NCI-H187 treated with DMSO at 0.1 percent for 48 hours (cell line): ENCODE measurements around the gene SAAL1.
A peak's percentile ranks its signal among the peaks of the same experiment; 100 is the strongest.

Experiments
- DNase-seq: peaks from one replicate; lab custom pipeline; 2025; lab: John Stamatoyannopoulos, UW

Gene SAAL1

DNA sequence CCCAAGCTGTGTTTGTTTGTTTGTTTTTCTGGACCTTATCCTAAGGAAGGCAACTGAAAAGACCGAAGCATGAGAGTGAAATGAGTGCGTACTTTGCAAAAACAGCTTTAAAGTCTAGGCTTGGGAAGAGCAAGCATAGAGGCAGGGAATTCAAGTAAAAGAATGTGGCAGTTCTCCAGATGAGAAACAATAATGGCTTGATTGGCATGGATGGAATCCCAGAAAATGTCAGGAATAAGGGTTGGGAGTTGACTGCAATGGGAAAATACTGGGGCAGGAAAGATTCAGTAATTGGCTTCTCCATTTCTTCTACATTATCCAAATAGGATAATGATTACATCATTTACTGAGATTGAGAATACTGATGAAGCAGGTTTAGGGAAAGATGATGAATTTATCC, 17.5 kb downstream of the SAAL1 start:
- no peak for DNase-seq

DNA sequence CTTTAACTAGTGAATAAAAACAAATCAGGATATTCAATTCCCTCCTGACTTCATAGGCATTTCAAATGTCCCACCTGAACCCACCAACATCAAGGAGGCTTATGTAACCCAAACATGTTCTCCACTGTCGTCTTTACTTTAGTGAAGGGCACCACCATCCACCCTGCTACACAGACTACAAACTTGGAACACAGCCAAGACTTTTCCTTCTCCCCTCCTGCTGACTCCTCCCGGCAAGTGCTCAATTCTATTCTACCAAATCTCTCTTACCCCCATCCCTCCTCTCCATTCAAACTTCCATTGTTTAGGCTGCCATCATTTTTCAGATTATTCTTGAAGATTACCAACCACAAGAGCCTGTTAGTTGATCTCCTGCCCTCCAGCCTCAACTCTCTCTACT, 24.3 kb downstream of the SAAL1 start:
- no peak for DNase-seq

DNA sequence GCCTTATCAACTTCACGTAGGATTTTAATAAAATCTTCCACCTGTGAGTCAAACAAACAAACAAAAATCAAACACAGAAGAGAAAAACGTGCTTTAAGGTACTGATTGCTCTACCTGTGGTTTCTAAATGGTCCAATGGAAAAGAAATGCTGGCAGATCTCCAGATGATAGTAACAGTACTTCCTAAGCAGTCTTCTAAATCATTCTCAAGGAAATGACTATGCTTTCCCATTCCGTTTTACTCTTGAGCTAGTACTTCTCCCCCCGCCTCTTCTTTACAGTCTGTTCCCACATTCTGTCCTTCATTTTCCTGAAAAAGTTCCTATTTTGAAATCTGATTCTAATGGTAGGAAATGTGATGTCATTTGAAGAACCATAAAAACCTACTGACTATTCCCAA, 25.4 kb downstream of the SAAL1 start:
- no peak for DNase-seq

DNA sequence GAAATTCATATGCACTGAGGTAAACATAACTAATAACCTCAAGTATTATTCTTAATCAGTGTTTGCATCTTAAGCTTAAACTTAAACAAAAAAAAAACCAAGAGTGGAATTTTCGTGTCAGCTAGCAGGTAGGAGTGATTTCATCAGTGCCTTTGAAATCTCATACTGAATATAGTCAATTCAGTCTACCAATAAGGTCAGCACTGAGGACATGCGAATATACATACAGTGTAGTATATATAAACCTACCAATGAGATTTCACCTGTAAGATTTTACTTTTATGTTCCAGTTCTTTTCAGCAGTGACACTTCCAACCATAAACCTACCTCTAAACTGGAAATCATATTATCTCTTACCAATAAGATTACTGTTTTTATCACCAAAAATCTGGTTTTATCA, 27.0 kb downstream of the SAAL1 start:
- DNase-seq, result no peak

DNA sequence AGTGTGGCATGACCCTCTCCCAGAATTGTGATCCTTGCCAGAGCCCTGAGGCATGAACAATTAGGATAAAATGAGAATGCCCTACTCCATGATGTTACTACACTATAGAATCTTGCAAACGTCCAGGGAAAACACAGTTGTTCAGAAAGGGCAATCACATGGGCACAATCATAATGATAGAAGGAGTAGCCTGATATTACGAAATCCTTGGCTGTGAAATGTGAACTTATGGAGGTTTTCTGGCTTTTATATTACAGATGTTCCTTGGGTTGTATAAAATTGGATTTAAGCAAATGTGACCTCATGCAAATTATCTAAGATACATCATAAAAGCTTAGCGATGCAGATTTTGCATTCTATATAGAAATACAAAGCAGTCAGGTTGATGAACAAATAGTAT, 30.4 kb downstream of the SAAL1 start:
- DNase-seq, result no peak

DNA sequence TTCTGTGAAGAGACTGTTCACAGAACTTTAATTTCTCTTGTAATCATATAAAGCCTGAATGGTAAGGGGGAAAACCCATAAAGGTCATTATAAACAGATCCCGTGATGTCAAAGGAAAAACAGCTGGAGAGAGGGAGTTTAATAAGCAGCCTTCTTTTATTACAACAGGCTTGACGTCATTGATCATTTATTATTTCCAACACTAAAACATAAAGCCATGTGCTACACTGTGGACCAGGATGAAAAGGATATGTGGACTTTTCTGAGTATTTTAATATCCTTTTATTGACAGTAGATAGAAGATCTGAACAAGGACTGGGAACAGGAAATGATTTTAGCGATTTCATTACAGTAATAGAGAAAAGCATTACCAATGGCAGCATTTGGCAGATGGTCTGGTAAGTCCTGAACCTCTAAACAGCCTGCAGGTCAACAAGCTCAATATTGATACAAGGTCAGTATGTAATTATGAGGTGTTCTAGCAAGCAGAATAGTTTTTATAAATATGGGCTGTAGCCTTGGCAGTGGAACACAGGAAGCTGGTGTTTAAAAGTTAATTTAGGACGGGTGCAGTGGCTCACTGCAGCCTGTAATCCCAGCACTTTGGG, 34.7 kb downstream of the SAAL1 start:
- no peak for DNase-seq

DNA sequence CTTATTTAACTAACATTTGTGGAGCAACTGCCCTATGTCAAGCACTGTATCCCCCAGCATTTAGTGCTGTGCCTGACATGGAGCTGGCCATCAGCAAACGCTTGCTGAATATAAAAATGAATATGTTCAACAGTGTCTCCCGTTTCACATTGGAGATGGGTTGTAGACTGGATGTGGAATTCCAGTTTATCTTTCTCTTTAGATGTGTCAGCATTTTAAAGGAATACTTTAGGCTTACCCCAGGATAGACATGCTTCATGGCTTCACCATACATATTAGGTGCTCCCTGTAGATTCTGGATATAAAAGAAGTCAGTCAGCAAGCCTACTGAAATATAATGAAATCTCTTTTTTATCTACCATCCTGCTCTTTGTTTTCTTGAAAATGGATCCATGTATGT, 38.5 kb downstream of the SAAL1 start:
- no peak for DNase-seq

DNA sequence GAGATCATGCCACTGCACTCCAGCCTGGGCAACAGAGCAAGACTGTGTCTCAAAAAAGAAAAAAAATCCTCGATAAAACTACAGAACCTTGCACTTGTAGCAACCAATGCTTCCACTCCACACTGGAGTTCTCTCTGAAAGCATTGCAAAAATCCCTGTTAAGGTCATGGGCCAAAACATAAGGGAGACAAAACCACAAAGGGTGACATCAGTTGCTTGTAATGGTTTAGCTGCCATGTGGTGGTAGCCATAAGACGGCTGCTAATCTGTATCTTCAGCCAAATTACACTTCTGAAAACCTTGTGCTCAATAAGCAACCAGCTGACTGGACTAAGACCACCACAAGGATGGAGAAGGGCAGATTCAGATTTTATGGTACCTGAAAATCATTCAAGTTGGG, 39.3 kb downstream of the SAAL1 start:
- no peak for DNase-seq

DNA sequence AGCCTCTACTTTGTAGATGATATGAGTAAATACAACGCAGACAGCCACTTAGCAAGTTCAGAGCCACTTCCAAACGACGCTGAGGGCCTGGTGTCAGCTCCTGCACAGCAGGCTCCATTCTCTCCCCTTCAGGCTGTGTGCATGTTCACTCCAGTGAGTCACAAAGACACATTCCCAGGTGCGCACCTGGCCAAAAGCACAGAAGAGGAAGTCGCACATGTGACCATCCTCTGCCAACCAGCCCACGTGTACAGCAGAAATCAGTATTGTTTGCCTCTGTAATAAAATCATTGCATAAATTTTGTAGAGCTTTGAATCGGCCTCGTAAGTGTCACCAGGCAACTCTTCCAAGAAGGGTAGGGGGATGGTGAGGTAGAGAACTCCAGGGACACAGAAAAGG, 40.3 kb downstream of the SAAL1 start:
- DNase-seq, result peak; percentile 91

DNA sequence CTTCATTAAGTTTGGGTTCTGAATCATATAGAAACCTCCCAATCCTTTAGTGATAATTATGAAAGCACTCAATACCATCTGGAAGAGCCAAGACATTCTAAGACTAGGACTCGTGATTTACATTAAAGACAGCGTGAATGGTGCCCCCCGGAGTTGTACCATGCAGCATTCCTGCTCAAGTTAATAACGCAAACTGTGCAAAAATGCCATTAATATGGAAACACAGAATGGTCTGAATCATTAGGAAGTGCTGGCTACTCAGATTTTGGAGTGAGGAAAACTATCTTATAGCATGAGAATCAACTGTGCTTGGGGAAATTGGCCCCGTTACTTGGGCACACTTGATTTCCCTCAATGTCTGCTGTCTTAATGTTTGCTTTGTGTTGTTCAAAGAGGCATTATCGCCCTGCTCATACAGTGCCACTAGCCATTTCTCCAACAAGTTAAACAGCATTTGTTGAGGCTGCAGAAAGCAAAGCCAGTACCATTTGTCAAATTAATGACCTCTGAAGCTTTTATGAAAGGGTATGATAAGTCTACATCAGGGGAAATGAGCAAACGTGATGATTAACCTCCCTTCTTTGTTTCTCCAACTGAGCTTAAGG, 41.3 kb downstream of the SAAL1 start:
- no peak for DNase-seq

DNA sequence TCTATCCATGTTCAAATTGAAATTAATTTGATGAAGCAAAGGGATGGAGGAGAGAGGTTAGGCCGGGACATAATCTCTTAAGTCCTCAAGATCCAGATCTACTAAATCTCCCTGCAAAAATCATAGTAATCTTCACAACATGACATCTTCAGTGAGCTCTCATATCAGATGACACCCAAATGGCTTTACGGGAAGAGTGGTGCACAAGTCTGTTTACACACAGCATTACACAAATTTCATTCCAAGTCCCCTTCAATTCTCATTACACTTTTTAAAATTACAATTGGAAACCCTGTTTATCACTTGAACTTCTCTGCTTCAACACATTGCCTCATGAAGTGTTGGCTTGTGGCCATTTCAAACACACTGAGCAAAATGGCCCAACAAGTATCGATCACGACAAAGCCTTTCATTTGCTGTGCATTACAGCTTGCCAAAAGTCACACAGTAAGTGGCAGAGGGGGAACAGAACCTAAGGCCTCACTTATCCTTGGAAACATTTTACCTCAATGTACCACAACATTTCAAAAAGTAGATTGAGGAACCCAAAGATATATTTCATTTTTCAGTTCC, 41.9 kb downstream of the SAAL1 start:
- DNase-seq, result peak; percentile 62

DNA sequence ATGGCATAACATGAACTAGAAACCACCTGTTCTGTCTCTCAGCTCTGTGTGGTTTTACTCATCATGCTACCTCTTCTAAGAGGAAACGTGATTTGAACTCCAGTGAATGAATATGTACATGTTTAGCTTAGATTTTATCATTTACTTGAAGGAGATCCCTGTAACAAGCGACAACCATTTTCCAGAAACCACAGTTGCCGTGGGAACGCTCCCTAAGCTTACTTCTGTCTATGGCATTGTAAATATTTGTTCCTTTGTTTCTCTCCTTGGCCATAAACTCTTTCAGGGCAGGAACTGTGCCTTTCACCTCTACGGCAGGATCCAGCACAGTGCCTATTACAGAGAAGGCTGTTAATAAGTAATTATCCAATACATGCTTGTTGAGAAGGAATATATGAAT, 42.8 kb downstream of the SAAL1 start:
- no peak for DNase-seq

DNA sequence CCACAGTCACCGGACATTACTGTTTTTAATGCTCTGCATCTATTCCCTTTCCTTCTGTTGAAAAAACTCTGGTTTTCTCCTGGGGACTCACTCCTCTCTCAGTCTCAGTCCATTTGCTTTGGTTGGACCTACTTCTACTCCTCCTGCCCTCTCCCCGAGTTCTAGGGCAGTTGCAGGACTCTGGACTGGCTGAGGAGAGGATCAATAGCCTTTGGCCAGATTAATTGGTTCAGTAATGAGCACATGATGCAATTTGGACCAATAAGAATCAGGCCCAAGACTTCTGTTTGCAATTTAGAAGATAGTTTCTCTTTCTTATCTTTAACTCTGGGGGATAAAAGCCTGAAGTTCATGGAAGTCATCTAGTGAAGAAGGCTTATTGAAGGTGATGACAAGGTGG, 44.5 kb downstream of the SAAL1 start:
- DNase-seq, result no peak

DNA sequence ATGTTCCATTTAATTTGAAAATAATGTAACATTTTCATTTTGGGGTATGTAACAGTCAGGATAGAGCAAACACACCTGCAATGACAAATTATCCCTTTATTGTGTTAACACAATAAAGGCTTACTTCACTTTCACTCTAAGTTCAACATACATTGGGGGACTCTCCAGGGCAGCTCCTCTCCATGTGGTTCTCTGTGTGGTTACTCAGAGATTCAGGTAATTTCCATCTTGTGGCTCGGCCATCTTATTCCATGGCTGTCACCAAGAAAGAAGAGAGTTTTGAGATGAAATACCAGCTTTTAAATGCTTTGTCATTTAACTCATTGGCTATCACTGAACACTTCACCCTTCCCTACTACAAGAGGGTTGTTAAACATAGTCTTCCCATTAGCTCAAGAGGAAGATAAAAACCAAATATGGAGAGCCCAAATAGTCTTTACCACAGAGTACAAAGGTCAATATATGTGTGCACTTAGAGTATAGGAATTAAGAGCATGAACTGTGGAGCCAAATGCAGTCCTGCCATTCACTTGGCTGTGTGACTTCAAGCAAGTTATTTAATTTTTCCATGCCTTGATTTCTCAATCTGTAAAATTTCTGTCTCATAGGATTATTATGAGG, 49.2 kb downstream of the SAAL1 start:
- DNase-seq, result no peak

DNA sequence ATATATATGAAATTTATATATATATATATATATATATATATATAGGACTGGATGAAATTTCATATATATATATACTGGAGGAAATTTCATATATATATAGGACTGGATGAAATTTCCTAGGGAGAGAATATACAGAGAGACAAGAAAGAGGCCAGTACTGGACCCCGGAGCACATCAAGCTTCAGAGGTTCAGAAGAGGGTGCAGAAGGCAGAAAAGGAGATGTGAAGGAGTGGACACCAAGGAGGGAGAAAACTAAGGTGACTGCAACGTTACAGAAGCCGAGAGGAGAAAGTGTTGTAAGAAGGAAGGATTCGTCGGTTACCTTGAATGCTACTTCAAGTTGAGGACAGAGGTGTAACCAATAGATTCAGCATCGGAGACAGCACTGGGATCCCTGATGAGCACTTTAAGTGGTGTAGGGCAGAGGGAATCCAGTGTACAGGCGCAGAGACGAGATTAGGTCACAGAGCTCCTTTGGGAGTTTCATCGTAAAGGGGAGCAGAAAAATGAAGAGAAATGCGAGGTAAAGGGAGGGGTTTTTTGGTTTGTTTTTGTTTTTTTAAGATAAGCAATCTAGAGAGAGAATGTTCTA, 51.3 kb downstream of the SAAL1 start:
- no peak for DNase-seq

DNA sequence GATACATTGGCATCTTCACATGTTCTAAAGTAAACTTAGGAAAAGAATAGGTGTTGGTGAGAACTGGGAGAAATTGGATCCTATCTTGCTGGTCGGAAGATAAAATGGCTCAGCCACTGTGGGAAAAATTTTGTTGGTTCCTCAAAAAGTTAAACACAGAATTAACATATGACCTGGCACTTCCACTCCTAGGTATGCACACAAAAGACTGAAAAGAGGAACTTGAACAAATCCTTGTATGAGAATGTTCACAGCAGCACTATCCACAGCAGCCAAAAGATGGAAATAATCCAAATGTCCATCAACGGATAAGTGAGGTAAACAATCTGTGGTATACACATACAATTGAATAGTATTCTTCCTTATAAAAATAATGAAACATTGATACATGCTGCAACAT, 55.0 kb downstream of the SAAL1 start:
- DNase-seq, result no peak

DNA sequence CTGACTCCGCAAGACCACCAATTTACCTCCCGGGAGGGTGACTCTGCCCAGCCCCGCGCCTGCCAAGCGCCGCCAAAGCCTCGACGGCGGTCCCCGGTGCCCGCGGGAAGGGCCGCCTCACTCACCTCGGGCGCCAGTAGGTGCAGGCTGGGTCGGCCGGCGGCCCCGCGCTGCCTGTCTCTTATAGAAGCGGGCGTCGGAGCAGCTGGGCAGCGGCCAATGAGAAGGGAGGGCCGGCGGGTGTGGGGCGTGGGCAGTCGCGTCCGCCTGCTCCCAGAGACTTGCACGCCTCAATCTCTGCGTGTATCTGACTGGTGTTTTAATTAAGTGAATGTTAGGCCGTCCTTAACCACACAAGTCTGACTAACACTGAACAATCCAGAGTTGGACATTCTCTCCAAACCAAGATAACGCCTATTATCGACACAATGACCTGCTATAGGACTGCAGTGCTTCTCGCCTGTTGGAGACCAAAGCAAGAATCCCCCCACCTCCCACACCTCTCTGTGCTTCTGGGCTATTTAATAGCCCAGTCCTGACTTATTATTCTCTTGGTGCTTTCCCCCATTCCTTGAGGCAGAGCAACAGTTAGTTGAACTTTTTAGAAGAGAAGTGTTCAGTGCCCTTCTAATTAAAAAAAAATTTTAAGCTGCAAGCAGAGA, 59.6 kb downstream of the SAAL1 start, which contains the start of gene TPH1:
Gene TPH1 (minus strand): TSS at position 154 of the 662 bp plus-strand sequence. CDS start 5,507 bp downstream, outside the sequence.
- DNase-seq, result no peak

DNA sequence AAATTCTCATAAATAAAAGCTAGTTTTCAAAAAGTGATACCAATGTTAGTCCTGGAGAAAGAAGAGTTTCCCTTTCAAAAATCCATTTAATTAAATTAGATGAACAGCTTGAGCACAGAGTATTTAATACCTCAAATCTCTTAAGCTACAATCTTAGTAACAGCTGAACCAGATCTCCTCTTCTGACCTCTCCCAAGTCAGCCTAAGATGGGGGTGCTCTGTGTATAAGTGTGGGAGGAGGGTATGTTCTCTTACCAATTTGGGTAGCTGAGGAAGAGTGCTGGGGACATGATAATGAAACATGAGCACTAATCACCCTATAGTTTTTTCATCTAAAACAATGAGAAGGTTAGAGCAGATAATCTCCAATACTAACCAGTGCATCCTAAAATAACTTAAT, 69.4 kb downstream of the SAAL1 start:
- no peak for DNase-seq
